GM12892 (cell line): ENCODE data around the gene ATP8A2.

Experiments used
- POLR2A ChIP-seq: IDR thresholded peaks from 2 replicates; pipeline ENCODE4 v1.6.1; 2011; ENCODE audit warnings: low read depth, low read length, control low read depth
- POLR2AphosphoS5 ChIP-seq: IDR thresholded peaks from 2 replicates; pipeline ENCODE4 v1.6.1; 2011; ENCODE audit warnings: low read depth, low read length, control low read depth
- TAF1 ChIP-seq: IDR thresholded peaks from 2 replicates; pipeline ENCODE4 v1.6.1; 2011; ENCODE audit warnings: low read depth, mild to moderate bottlenecking, control low read depth, low read length, borderline replicate concordance

DNA sequence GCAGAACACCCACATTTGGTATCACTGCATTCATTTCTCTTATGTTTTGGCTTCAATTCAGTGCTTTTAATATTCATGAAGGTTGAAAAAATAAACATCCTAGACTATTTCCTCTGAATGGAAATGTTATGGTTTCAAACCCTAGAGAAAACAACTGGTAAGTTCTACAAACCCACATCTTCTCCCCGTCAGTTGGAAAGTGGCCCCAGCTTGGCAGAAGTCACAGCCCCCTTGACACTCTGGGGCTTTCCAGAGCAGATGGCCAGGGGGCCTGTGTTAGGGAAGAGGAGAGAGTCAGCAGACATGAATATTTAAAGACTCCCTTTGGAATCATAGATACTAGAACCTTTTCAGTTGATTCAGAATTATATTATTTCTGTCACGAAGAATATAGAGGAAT lies 556.2 kb downstream of the ATP8A2 start:
- no peak for TF ChIP-seq POLR2AphosphoS5
- no peak for TF ChIP-seq TAF1
- no peak for TF ChIP-seq POLR2A
